GM12878 (cell line): ENCODE data around the gene SLC9A3. TPM values are rescaled to one million over a fixed set of nuclear protein-coding genes. Genes with fewer than 3 reads are reported as not detected.

ENCODE experiments used
- ATAC-seq: fragments of 200-7000 bp; cut with Tn5 transposase; 3 replicates; pipeline ENCODE4 v1.9.1; 2020; ENCODE audit warnings: mild to moderate bottlenecking, moderate library complexity
- BruUV-seq: library from RNA; stranded (reverse); fragments of 400-500 nt; replicated peaks from 2 replicates; lab custom pipeline; 2021; lab: Mats Ljungman, UMichigan
- CTCF ChIA-PET: fragments of 300-600 bp; sonication (Branson Sonifier 250); formaldehyde crosslinking; extraction: SDS; loops from one replicate; lab custom pipeline; 2021; ENCODE audit warnings: inconsistent platforms; lab: Yijun Ruan, JAX
- POLR2A ChIA-PET: fragments of 350-600 bp; formaldehyde crosslinking; extraction: SDS; loops from one replicate; lab custom pipeline; 2021; ENCODE audit warnings: inconsistent platforms; lab: Charles Lee
- RAD21 ChIA-PET: fragments of 300-600 bp; sonication (Branson Sonifier 250); formaldehyde crosslinking; loops from one replicate; lab custom pipeline; 2023; ENCODE audit warnings: antibody characterized with exemption; ENCODE audit not compliant: unreplicated experiment; lab: Charles Lee
- SMC1A ChIA-PET: fragments of 300-600 bp; sonication (Branson Sonifier 250); formaldehyde crosslinking; loops from one replicate; lab custom pipeline; 2023; ENCODE audit not compliant: unreplicated experiment, uncharacterized antibody; lab: Charles Lee
- DNase-seq: peaks from one replicate; pipeline ENCODE4 v3.0.0-alpha.2; 2011; ENCODE audit warnings: low read depth, low spot score
- FAIRE-seq: peaks from 3 replicates; lab custom pipeline; 2011; peaks lifted over from hg19 to GRCh38; lab: Jason Lieb, UNC
- H2AFZ ChIP-seq: 2 replicates; pipeline ENCODE4 v1.6.0; 2011; ENCODE audit warnings: low read depth, low read length, control low read depth; ENCODE audit not compliant: control insufficient read depth
- H3K27ac ChIP-seq: 2 replicates; pipeline ENCODE4 v1.5.1; 2011; ENCODE audit warnings: control low read depth; ENCODE audit not compliant: control insufficient read depth, insufficient read depth
- H3K27me3 ChIP-seq, 2 experiments: replicated peaks in 1 of 2; 2 replicates each; pipeline versions ENCODE4 v1.6.0 to v1.6.1; 2011; ENCODE audit warnings: low read length in 1 of 2; ENCODE audit not compliant: control insufficient read depth in 2 of 2, insufficient read depth in 2 of 2
- H3K36me3 ChIP-seq, 2 experiments: 2 replicates each; pipeline ENCODE4 v1.5.1; 2011; ENCODE audit warnings: low read length in 1 of 2; ENCODE audit not compliant: control insufficient read depth in 2 of 2, insufficient read depth in 2 of 2
- H3K4me1 ChIP-seq: 2 replicates; pipeline ENCODE4 v1.6.1; 2011; ENCODE audit warnings: mild to moderate bottlenecking, low read length, moderate library complexity, mixed read lengths; ENCODE audit not compliant: control insufficient read depth, insufficient read depth
- H3K4me2 ChIP-seq: 2 replicates; pipeline ENCODE4 v1.6.0; 2011; ENCODE audit warnings: control low read depth; ENCODE audit not compliant: control insufficient read depth, insufficient read depth
- H3K4me3 ChIP-seq: fragments of 200-600 bp; sonication (generic); 2 replicates; pipeline ENCODE4 v1.5.1; 2016
- H3K79me2 ChIP-seq: 2 replicates; pipeline ENCODE4 v1.6.0; 2011; ENCODE audit warnings: low read length; ENCODE audit not compliant: control insufficient read depth, insufficient read depth
- H3K9ac ChIP-seq: 2 replicates; pipeline ENCODE4 v1.8.0; 2011; ENCODE audit warnings: low read length, control low read depth, mixed read lengths; ENCODE audit not compliant: control insufficient read depth, insufficient read depth
- H3K9me3 ChIP-seq: replicated peaks from 3 replicates; pipeline ENCODE4 v1.5.1; 2011; ENCODE audit warnings: mild to moderate bottlenecking, low read length; ENCODE audit not compliant: control insufficient read depth, insufficient read depth
- H4K20me1 ChIP-seq: 2 replicates; pipeline ENCODE4 v1.6.0; 2011; ENCODE audit not compliant: control insufficient read depth, insufficient read depth
- CBX3 ChIP-seq: fragments of 200-600 bp; sonication (generic); IDR thresholded peaks from 2 replicates; pipeline ENCODE4 v1.6.1; 2016; ENCODE audit warnings: low read depth, borderline replicate concordance
- EGR1 ChIP-seq, 2 experiments: IDR thresholded peaks; 1 replicate in 1 of 2; 2 replicates in 1 of 2; pipeline ENCODE4 v1.6.1; 2011 to 2012; ENCODE audit warnings: low read depth in 2 of 2, low read length in 2 of 2, borderline replicate concordance in 1 of 2, mild to moderate bottlenecking in 1 of 2, moderate library complexity in 1 of 2
- KLF5 ChIP-seq: fragments of 450-650 bp; IDR thresholded peaks from 2 replicates; pipeline ENCODE4 v1.6.1; 2014; ENCODE audit warnings: mild to moderate bottlenecking; ENCODE audit not compliant: partially characterized antibody
- MEF2B ChIP-seq: fragments of 450-650 bp; IDR thresholded peaks from 2 replicates; pipeline ENCODE4 v1.6.1; 2018; ENCODE audit warnings: mild to moderate bottlenecking, moderate library complexity; ENCODE audit not compliant: partially characterized antibody, poor library complexity, severe bottlenecking
- MYC ChIP-seq: IDR thresholded peaks from 2 replicates; pipeline ENCODE4 v1.6.1; 2011; ENCODE audit warnings: mild to moderate bottlenecking, low read length, moderate library complexity, inconsistent platforms; ENCODE audit not compliant: insufficient read depth, insufficient replicate concordance, insufficient read length, severe bottlenecking
- NFIC ChIP-seq: IDR thresholded peaks from 2 replicates; pipeline ENCODE4 v1.6.1; 2012; ENCODE audit warnings: low read depth, mild to moderate bottlenecking, inconsistent platforms, low read length, moderate library complexity
- NR2F1 ChIP-seq: fragments of 450-650 bp; conservative IDR thresholded peaks from 2 replicates; pipeline ENCODE4 v1.6.1; 2017; ENCODE audit warnings: mild to moderate bottlenecking
- SIN3A ChIP-seq: IDR thresholded peaks from 2 replicates; pipeline ENCODE4 v1.6.1; 2012; ENCODE audit warnings: low read depth, low read length, improper control_type of control experiment
- SMC3 ChIP-seq: IDR thresholded peaks from 2 replicates; pipeline ENCODE4 v1.6.1; 2011; ENCODE audit warnings: low read length, improper control_type of control experiment, borderline replicate concordance
- SP1 ChIP-seq: IDR thresholded peaks from one replicate; pipeline ENCODE4 v1.6.1; 2011; ENCODE audit warnings: low read depth, low read length
- SREBF2 ChIP-seq: IDR thresholded peaks from 2 replicates; pipeline ENCODE4 v1.6.1; 2012; ENCODE audit warnings: mild to moderate bottlenecking, low read length
- SUPT20H ChIP-seq: IDR thresholded peaks from 2 replicates; pipeline ENCODE4 v1.6.1; 2011; ENCODE audit warnings: low read depth, mild to moderate bottlenecking, low read length, moderate library complexity, borderline replicate concordance; ENCODE audit not compliant: control insufficient read depth
- TCF3 ChIP-seq: IDR thresholded peaks from 2 replicates; pipeline ENCODE4 v1.6.1; 2012; ENCODE audit warnings: low read depth, mild to moderate bottlenecking, low read length, borderline replicate concordance; ENCODE audit not compliant: insufficient read depth
- ZBTB40 ChIP-seq: fragments of 450-650 bp; IDR thresholded peaks from 2 replicates; pipeline ENCODE4 v1.6.1; 2016; ENCODE audit warnings: mild to moderate bottlenecking, moderate library complexity, borderline replicate concordance
- WGBS: methylation state at CpG from one replicate; pipeline ENCODE4 v1.1.6; 2016; ENCODE audit warnings: low lambda C conversion rate; ENCODE audit not compliant: insufficient replicate concordance, insufficient coverage; ENCODE audit errors: missing lambda C conversion rate; 5-methylcytosine and 5-hydroxymethylcytosine counted together
- in situ Hi-C: fragments of 300-500 bp; cut with MboI; formaldehyde crosslinking; loops from 9 replicates; pipeline ENCODE4 v1.14.3; 2018; ENCODE audit warnings: mixed read lengths
- intact Hi-C: fragments of 100-400 bp; cut with micrococcal nuclease; formaldehyde crosslinking; loops from one replicate; pipeline ENCODE4 v1.14.2; 2022; ENCODE audit not compliant: unreplicated experiment
- polyA plus RNA-seq, 11 experiments: library from polyadenylated mRNA; depleted of rRNA in 4 of 11; unstranded in 6 of 11; stranded (reverse) in 5 of 11; fragments of >200 nt; fragmentation: Nextera tagmentation in 4 of 11; fragmentation: Illumina TruSeq in 1 of 11; extraction: Ambion mirVana in 4 of 11; extraction: Trizol in 1 of 11; gene quantifications; 1 replicate in 1 of 11; 2 replicates in 10 of 11; pipeline versions ENCODE4 v1.2.1 to v1.2.3, GENCODE V29; 2011 to 2016; ENCODE audit warnings: inconsistent platforms in 2 of 11, missing spikeins in 2 of 11, low read depth in 1 of 11
- total RNA-seq, 4 experiments: library from RNA; depleted of rRNA in 3 of 4; stranded (reverse); fragments of >200 nt in 3 of 4; fragmentation: Illumina TruSeq in 1 of 4; extraction: Trizol in 1 of 4; gene quantifications; 2 replicates each; pipeline versions ENCODE4 v1.2.1 to v1.2.3, GENCODE V29; 2013 to 2021

The SLC9A3 gene
- total and polyA plus RNA-seq, 10 of the 15 experiments (the other 5 are each of a cell fraction or from before 2014, with no cell fraction given): 0.04 to 5.2 (median 2.3) TPM; not detected in 1

GRCh38 chr5:520196-520849, 3.9 kb downstream of the SLC9A3 start:
- BruUV-seq: no TSS peak
- intact Hi-C loops: no loop called here

GRCh38 chr5:518721-519120, 5.5 kb downstream of the SLC9A3 start:
- in situ Hi-C loops: no loop called here
- BruUV-seq: no TSS peak
- no peak for DNase-seq
- Histone ChIP-seq H3K79me2 (no peaks in the 10 kb centered on the region), H3K9me3 (no peaks in the 10 kb centered on the region), H2AFZ (no peak overlapping the region), H3K4me3 (no peak overlapping the region), H3K36me3 (no peaks in the 10 kb centered on the region), H3K4me1 (no peaks in the 10 kb centered on the region), H3K9ac (no peak overlapping the region), H3K27me3 (peaks cover 4 to 8% of the 10 kb centered on the region in 2 experiments; a peak in 3 of 4 replicates), H3K4me2 (no peak overlapping the region), H4K20me1 (no peaks in the 10 kb centered on the region), H3K27ac (no peak overlapping the region)
- ChIA-PET CTCF (interaction anchor here (0.5 to 0.8 kb wide), 2 partner anchors 10 to 72 kb away, joined by 3 read pairs; no protein-coding TSS in a partner anchor), SMC1A (no interaction called here), RAD21 (no interaction called here), POLR2A (no interaction called here)
- no peak for ATAC-seq
- intact Hi-C loops: no loop called here
- WGBS: 53% methylated on average over 8 of the region's 10 CpGs
- no peak for FAIRE-seq
- TF ChIP-seq CBX3 (no peak), KLF5 (no peak), SMC3 (no peak), SP1 (no peak), NFIC (no peak), SUPT20H (no peak), NR2F1 (no peak), ZBTB40 (no peak), EGR1 (IDR thresholded peaks at IDR 0.05; ENCODE audit: borderline replicate concordance in 1 of 2, low read depth in 2 of 2, low read length in 2 of 2) (no peak), SREBF2 (no peak), SIN3A (no peak), MYC (no peak)

More at GRCh38 chr5:520196-520849, 3.9 kb downstream of the SLC9A3 start:
- POLR2A ChIA-PET: no interaction called here
- CTCF ChIA-PET: interaction anchor here (1.4 kb wide), 1 partner anchor 383 kb away, joined by 3 read pairs; no protein-coding TSS in a partner anchor
- Histone ChIP-seq H3K9ac (no peak overlapping the region), H3K4me2 (no peak overlapping the region), H3K4me1 (no peaks in the 10 kb centered on the region), H4K20me1 (no peaks in the 10 kb centered on the region), H3K27ac (no peak overlapping the region), H3K36me3 (no peaks in the 10 kb centered on the region), H3K4me3 (no peak overlapping the region), H3K79me2 (no peaks in the 10 kb centered on the region), H3K9me3 (no peaks in the 10 kb centered on the region), H2AFZ (no peak overlapping the region), H3K27me3 (peaks cover 8% of the 10 kb centered on the region in 2 experiments; a peak in 3 of 4 replicates)
- in situ Hi-C loops: no loop called here
- peak; percentile 39 for TF ChIP-seq MEF2B
- TF ChIP-seq TCF3: no peak
- RAD21 ChIA-PET: no interaction called here
- FAIRE-seq: no peak
- SMC1A ChIA-PET: interaction anchor here (1.6 kb wide), 1 partner anchor 74 kb away, joined by 3 read pairs; no protein-coding TSS in a partner anchor
- no peak for DNase-seq
- peak; percentile 45 for ATAC-seq
- 31% methylated on average over 20 of the region's 20 CpGs for WGBS
